ENCODE measurements around the gene SELENON. TPM values are rescaled to one million over a fixed set of nuclear protein-coding genes. Genes with fewer than 3 reads are reported as not detected.

SELENON gene
- total and polyA plus RNA-seq, 2 of the 13 experiments (the other 11 are each of a cell fraction or from before 2014, with no cell fraction given): 3.8 to 8.0 TPM

- TF ChIP-seq ZSCAN21 (CRISPR knock-in tag; IDR thresholded peaks at IDR 0.05; ENCODE audit: borderline replicate concordance) (no peak; the same call in 1 of the 2 replicates), SUZ12 (IDR thresholded peaks at IDR 0.05; ENCODE audit: low read depth, low read length) (no peak), ZNF101 (CRISPR knock-in tag; IDR thresholded peaks at IDR 0.05; ENCODE audit: borderline replicate concordance, low read depth) (no peak), SIX4 (CRISPR knock-in tag; IDR thresholded peaks at IDR 0.05) (no peak), ZNF563 (CRISPR knock-in tag; IDR thresholded peaks at IDR 0.05) (no peak), CSRNP1 (CRISPR knock-in tag; IDR thresholded peaks at IDR 0.05) (peak; percentile 59), ZNF781 (CRISPR knock-in tag; IDR thresholded peaks at IDR 0.05; ENCODE audit: borderline replicate concordance, not compliant biosample characterization) (no peak), MTERF4 (CRISPR knock-in tag; IDR thresholded peaks at IDR 0.05) (no peak), ZNF382 (CRISPR knock-in tag; IDR thresholded peaks at IDR 0.05; ENCODE audit: borderline replicate concordance) (no peak), TEAD2 (CRISPR knock-in tag; IDR thresholded peaks at IDR 0.05) (no peak), CBFB (CRISPR knock-in tag; IDR thresholded peaks at IDR 0.05) (no peak), TAF15 (IDR thresholded peaks at IDR 0.05; ENCODE audit: low read depth, low read length, poor library complexity, severe bottlenecking) (no peak), ATF7 (IDR thresholded peaks at IDR 0.05) (no peak), ATF7 (CRISPR knock-in tag; IDR thresholded peaks at IDR 0.05) (no peak), FOSL2 (CRISPR knock-in tag; IDR thresholded peaks at IDR 0.05) (no peak), NFYB (CRISPR knock-in tag; IDR thresholded peaks at IDR 0.05) (no peak; the same call in 1 of the 2 replicates), ZNF782 (CRISPR knock-in tag; IDR thresholded peaks at IDR 0.05; ENCODE audit: borderline replicate concordance) (no peak), GATAD2A (CRISPR knock-in tag; IDR thresholded peaks at IDR 0.05) (no peak), CEBPB (IDR thresholded peaks at IDR 0.05; ENCODE audit: borderline replicate concordance, low read depth, low read length) (no peak)
- TF ChIP-seq, protein P1, sequence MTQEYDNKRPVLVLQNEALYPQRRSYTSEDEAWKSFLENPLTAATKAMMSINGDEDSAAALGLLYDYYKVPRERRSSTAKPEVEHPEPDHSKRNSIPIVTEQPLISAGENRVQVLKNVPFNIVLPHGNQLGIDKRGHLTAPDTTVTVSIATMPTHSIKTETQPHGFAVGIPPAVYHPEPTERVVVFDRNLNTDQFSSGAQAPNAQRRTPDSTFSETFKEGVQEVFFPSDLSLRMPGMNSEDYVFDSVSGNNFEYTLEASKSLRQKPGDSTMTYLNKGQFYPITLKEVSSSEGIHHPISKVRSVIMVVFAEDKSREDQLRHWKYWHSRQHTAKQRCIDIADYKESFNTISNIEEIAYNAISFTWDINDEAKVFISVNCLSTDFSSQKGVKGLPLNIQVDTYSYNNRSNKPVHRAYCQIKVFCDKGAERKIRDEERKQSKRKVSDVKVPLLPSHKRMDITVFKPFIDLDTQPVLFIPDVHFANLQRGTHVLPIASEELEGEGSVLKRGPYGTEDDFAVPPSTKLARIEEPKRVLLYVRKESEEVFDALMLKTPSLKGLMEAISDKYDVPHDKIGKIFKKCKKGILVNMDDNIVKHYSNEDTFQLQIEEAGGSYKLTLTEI (CRISPR knock-in tag; conservative IDR thresholded peaks at IDR 0.05): no peak
- TF ChIP-seq, protein P2, sequence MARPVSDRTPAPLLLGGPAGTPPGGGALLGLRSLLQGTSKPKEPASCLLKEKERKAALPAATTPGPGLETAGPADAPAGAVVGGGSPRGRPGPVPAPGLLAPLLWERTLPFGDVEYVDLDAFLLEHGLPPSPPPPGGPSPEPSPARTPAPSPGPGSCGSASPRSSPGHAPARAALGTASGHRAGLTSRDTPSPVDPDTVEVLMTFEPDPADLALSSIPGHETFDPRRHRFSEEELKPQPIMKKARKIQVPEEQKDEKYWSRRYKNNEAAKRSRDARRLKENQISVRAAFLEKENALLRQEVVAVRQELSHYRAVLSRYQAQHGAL (CRISPR knock-in tag; IDR thresholded peaks at IDR 0.05; ENCODE audit: not compliant biosample characterization): no peak
- TF ChIP-seq, protein P3, sequence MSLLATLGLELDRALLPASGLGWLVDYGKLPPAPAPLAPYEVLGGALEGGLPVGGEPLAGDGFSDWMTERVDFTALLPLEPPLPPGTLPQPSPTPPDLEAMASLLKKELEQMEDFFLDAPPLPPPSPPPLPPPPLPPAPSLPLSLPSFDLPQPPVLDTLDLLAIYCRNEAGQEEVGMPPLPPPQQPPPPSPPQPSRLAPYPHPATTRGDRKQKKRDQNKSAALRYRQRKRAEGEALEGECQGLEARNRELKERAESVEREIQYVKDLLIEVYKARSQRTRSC (CRISPR knock-in tag; IDR thresholded peaks at IDR 0.05; ENCODE audit: low read depth): no peak
Observed at GRCh38 chr1:25820247-25821111, 20.5 kb downstream of the SELENON start (continued).
